ENCODE measurements around the gene MCRIP2. TPM values are rescaled to one million over a fixed set of nuclear protein-coding genes. Genes with fewer than 3 reads are reported as not detected.

MCRIP2 gene
- total RNA-seq, 1 donor: 16.0 TPM

DNA sequence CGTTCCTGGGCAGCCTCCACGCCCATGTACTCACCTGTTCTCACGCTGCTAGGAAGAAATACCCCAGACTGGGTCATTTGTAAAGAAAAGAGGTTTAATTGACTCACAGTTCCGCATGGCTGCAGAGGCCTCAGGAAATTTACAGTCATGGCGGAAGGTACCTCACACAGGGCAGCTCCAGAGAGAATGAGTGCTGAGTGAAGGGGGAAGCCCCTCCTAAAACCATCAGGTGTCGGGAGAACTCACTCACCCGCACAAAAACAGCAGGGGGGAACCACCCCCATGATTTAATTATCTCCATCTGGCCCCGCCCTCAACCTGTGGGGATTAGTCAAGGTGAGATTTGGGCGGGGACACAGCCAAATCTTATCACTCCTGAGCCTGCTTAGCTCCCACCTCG lies 33.6 kb upstream of the MCRIP2 start:
- no peak for DNase-seq (ENCODE audit: low read depth)
- TF ChIP-seq, protein P1, sequence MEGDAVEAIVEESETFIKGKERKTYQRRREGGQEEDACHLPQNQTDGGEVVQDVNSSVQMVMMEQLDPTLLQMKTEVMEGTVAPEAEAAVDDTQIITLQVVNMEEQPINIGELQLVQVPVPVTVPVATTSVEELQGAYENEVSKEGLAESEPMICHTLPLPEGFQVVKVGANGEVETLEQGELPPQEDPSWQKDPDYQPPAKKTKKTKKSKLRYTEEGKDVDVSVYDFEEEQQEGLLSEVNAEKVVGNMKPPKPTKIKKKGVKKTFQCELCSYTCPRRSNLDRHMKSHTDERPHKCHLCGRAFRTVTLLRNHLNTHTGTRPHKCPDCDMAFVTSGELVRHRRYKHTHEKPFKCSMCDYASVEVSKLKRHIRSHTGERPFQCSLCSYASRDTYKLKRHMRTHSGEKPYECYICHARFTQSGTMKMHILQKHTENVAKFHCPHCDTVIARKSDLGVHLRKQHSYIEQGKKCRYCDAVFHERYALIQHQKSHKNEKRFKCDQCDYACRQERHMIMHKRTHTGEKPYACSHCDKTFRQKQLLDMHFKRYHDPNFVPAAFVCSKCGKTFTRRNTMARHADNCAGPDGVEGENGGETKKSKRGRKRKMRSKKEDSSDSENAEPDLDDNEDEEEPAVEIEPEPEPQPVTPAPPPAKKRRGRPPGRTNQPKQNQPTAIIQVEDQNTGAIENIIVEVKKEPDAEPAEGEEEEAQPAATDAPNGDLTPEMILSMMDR (IDR thresholded peaks at IDR 0.05; ENCODE audit: insufficient read depth, low read depth, low read length): no peak
- H3K4me3 ChIP-seq (ENCODE audit: low read depth, low read length): no peak overlapping the region

DNA sequence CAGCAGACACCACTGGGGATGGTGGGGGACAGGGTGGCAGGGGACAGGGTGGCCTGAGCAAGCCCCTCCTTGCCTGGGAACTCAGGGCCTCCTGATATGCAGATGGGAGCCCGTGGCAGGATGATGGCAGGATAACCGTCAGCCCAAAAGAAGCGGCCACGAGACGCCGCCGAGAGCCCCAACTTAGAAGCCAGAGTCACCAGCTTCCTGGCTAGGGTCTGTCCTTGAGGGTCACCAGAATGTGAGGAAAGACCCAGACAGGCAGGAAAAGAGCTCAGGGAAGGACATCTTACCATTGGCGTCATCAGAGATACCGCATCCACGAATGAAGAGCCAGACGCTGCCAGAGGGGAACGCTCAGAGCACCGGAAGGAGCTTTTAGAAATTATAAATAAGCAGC lies 32.3 kb upstream of the MCRIP2 start:
- TF ChIP-seq, protein P1 (IDR thresholded peaks at IDR 0.05; ENCODE audit: insufficient read depth, low read depth, low read length): no peak
- H3K4me3 ChIP-seq (ENCODE audit: low read depth, low read length): no peak overlapping the region
- DNase-seq (ENCODE audit: low read depth): no peak

DNA sequence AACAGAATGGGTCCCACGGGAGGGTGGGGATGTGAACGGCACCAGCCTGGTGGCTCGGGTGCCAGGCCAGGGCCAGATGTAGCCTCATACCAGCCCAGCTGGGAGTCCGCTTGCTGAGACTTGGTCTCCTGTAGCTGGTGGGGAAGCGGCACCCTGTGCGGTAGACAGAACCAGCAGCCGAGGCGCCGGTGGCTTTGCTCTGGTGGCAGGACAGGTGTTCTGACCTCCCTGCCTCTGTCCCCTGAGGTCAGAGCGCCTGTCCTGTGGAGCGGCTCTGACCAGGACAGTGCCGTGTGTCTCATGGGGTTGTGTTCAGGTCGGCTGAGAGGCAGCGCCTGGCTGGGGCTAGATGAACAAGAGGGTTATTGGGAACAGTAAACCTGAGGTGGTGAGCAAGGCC lies 31.6 kb upstream of the MCRIP2 start:
- no peak for DNase-seq (ENCODE audit: low read depth)
- TF ChIP-seq, protein P1 (IDR thresholded peaks at IDR 0.05; ENCODE audit: insufficient read depth, low read depth, low read length): no peak
- H3K4me3 ChIP-seq (ENCODE audit: low read depth, low read length): no peak overlapping the region

DNA sequence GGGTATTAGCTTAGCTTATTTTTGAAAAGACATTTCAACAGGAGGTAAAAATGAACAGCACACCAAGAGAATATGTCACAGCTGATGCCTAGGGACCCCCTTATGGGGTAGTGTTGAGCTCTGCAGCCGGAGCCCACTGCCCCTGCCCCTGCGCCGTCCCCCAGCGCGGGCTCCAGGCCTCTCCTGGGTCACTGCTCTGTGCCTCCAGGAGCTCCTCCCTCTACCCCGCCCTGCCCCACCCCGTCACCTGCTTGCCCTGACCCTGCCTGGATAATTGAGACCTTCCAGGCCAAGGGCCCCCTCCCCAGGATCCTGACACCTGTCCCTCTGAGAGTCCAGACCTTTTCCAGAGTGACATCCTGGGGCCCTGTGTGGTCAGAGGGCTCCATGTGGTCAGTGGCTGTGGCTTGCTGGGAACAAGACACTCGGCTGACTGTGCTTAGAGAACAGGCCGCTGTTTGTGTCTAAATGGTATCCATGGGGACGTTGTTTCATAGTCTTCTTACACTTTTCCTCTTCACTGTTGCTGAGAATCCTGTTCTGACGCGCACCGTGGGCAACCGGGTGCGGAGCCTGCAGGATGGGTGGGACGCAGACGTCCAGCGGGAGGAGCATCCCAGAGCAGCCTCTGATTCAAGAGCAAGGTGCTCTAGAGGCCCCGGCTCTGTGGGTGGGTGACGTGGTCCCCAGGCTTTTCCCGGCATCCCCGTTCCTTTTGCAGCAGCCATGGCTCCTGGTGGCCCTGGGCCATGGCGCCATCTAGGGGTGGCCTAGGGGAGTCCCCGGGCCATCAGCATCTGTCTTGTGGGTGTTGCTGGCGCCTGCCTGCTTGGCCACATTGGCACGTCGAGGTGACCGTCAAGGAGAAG lies 30.9 kb upstream of the MCRIP2 start:
- DNase-seq (ENCODE audit: low read depth): no peak
- TF ChIP-seq, protein P1 (IDR thresholded peaks at IDR 0.05; ENCODE audit: insufficient read depth, low read depth, low read length): peak; percentile 69
- no peak overlapping the region for H3K4me3 ChIP-seq (ENCODE audit: low read depth, low read length)

- no peak for DNase-seq (ENCODE audit: low read depth)
- H3K4me3 ChIP-seq (ENCODE audit: low read depth, low read length): no peak overlapping the region
- TF ChIP-seq, protein P1 (IDR thresholded peaks at IDR 0.05; ENCODE audit: insufficient read depth, low read depth, low read length): no peak
Measured at GRCh38 chr16:615122-615521, 26.5 kb upstream of the MCRIP2 start.

- H3K4me3 ChIP-seq (ENCODE audit: low read depth, low read length): no peak overlapping the region
- no peak for DNase-seq (ENCODE audit: low read depth)
- TF ChIP-seq, protein P1 (IDR thresholded peaks at IDR 0.05; ENCODE audit: insufficient read depth, low read depth, low read length): no peak
Measured at GRCh38 chr16:616733-617586, 24.7 kb upstream of the MCRIP2 start.

All from fibroblast of villous mesenchyme (primary cell).